Naive thymus-derived CD4-positive, alpha-beta T cell (primary cell): ENCODE results near the gene ARAP3. TPM values are rescaled to one million over a fixed set of nuclear protein-coding genes. Genes with fewer than 3 reads are reported as not detected.
A peak's percentile ranks its signal among the peaks of the same experiment; 100 is the strongest.

Source experiments
- ATAC-seq: fragments of 150-1000 bp; cut with Tn5 transposase; 2 replicates; pipeline ENCODE4 v1.10.0; 2021; ENCODE audit warnings: mild to moderate bottlenecking, moderate library complexity
- CTCF ChIA-PET: fragments of 350-600 bp; sonication (Branson Sonifier 250); formaldehyde crosslinking; loops from one replicate; lab custom pipeline; 2021; ENCODE audit warnings: antibody characterized with exemption; lab: Charles Lee
- POLR2A ChIA-PET: fragments of 350-600 bp; sonication (Branson Sonifier 250); formaldehyde crosslinking; loops from one replicate; lab custom pipeline; 2021; ENCODE audit warnings: antibody characterized with exemption, inconsistent platforms; lab: Charles Lee
- DNase-seq, 9 donors: peaks; one replicate each; pipeline versions ENCODE4 v3.0.0 to v3.0.0-alpha.2; 2020 to 2022; ENCODE audit warnings: mixed read lengths in 1 of 9
- H3K27ac ChIP-seq: one replicate; pipeline ENCODE4 v1.7.0; 2013; ENCODE audit warnings: mild to moderate bottlenecking, low read depth, low read length, moderate library complexity
- H3K27me3 ChIP-seq, 2 donors: one replicate each; pipeline ENCODE4 v1.7.0; 2013; ENCODE audit warnings: low read length in 2 of 2, mild to moderate bottlenecking in 2 of 2, moderate library complexity in 2 of 2; ENCODE audit not compliant: control insufficient read depth in 2 of 2, insufficient read depth in 2 of 2
- H3K36me3 ChIP-seq, 3 experiments: 1 replicate in 2 of 3; 2 replicates in 1 of 3; pipeline ENCODE4 v1.7.0; 2013; ENCODE audit warnings: low read length in 3 of 3, mild to moderate bottlenecking in 3 of 3, moderate library complexity in 1 of 3; ENCODE audit not compliant: insufficient read depth in 3 of 3, control insufficient read depth in 2 of 3
- H3K4me1 ChIP-seq, 2 donors: one replicate each; pipeline ENCODE4 v1.7.0; 2013; ENCODE audit warnings: low read length in 2 of 2, mild to moderate bottlenecking in 2 of 2, moderate library complexity in 1 of 2; ENCODE audit not compliant: control insufficient read depth in 2 of 2, insufficient read depth in 2 of 2
- H3K4me3 ChIP-seq: 2 replicates; pipeline ENCODE4 v1.7.0; 2013; ENCODE audit warnings: mild to moderate bottlenecking, low read length
- H3K9me3 ChIP-seq, 3 experiments: 1 replicate in 2 of 3; 2 replicates in 1 of 3; pipeline ENCODE4 v1.7.0; 2013; ENCODE audit warnings: low read length in 3 of 3; ENCODE audit not compliant: control insufficient read depth in 2 of 3
- H3K27ac Mint-ChIP-seq, 9 donors: one replicate each; pipeline ENCODE4 v1.8.0; 2020 to 2022; ENCODE audit warnings: mixed read lengths in 9 of 9, mild to moderate bottlenecking in 8 of 9, moderate library complexity in 5 of 9, inconsistent platforms in 2 of 9
- H3K27me3 Mint-ChIP-seq, 5 donors: one replicate each; pipeline ENCODE4 v1.8.0; 2021 to 2022; ENCODE audit warnings: mixed read lengths in 5 of 5, mild to moderate bottlenecking in 1 of 5
- H3K36me3 Mint-ChIP-seq, 5 donors: one replicate each; pipeline ENCODE4 v1.8.0; 2020 to 2022; ENCODE audit warnings: mixed read lengths in 5 of 5, mild to moderate bottlenecking in 3 of 5, inconsistent platforms in 1 of 5
- H3K4me1 Mint-ChIP-seq, 7 donors: one replicate each; pipeline ENCODE4 v1.8.0; 2020 to 2022; ENCODE audit warnings: mixed read lengths in 7 of 7, mild to moderate bottlenecking in 3 of 7, inconsistent platforms in 1 of 7
- H3K4me3 Mint-ChIP-seq, 10 donors: one replicate each; pipeline ENCODE4 v1.8.0; 2020 to 2022; ENCODE audit warnings: mild to moderate bottlenecking in 10 of 10, mixed read lengths in 10 of 10, moderate library complexity in 6 of 10, inconsistent platforms in 2 of 10
- H3K9me3 Mint-ChIP-seq, 11 donors: one replicate each; pipeline ENCODE4 v1.8.0; 2020 to 2022; ENCODE audit warnings: mixed read lengths in 11 of 11, mild to moderate bottlenecking in 4 of 11, inconsistent platforms in 1 of 11, moderate library complexity in 1 of 11
- intact Hi-C, 2 donors: fragments of 100-400 bp; cut with micrococcal nuclease; formaldehyde crosslinking; loops; one replicate each; pipeline ENCODE4 v1.15.1; 2023
- polyA plus RNA-seq, 2 donors: library from polyadenylated mRNA; unstranded; fragments of 300-500 nt; fragmentation: Illumina TruSeq; gene quantifications; one replicate each; pipeline ENCODE4 v1.2.3, GENCODE V29; 2021
- total RNA-seq, 6 experiments: library from RNA in 5 of 6; stranded (reverse) in 5 of 6; gene quantifications; 1 replicate in 5 of 6; 2 replicates in 1 of 6; pipeline ENCODE4 v1.2.3 and lab custom pipeline; 2021 to 2026

ARAP3 gene
- total and polyA plus RNA-seq, 7 experiments from 2014 or later, result 1.0 to 15.3 (median 9.8) TPM; not detected in 2

DNA sequence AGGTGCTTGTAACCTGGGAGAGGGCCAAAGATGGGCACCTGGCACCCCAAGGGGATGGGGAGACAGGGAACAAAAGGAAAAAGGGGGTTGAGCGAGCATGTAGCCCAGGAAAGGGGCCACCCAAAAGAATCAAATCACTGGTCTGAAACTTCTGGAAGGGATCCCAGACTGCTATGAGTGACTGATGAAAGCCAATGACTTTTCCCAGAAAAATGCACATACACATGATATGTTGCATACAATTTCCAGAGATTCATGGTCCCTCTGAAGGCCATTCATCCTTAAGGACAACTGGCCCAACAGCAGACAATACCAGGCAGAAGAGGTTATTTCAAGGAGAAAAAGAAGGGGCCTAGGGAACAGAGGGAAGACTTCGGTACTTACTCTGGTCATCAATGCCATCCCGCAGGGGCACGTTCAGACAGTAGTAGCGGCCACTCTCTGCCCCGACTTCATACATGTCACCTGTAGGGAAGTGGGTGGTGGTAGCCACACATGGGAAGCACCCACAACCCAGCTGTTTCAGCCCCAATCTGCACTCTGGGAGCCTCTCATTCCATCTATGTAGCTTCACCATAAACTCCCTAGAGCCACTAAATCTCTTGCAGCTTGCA, 53.7 kb downstream of the ARAP3 start:
- CTCF ChIA-PET, result interaction anchor here (0.6 to 4.9 kb wide), 2 partner anchors 9 to 41 kb away, joined by 3 to 20 read pairs; partner anchors contain the start of gene DIAPH1
- Mint-ChIP-seq H3K9me3 (no peaks in the 10 kb centered on the region), H3K36me3 (peaks cover 13 to 61% (median 23%) of the 10 kb centered on the region in 5 donors), H3K4me3 (peak overlapping the region in 1 of 10 donors; percentile 27), H3K4me1 (peaks cover 13 to 28% (median 19%) of the 10 kb centered on the region in 7 donors), H3K27me3 (no peaks in the 10 kb centered on the region), H3K27ac (peak overlapping the region in 1 of 9 donors; percentile 75)
- peaks cover 24 to 57% (median 25%) of the 10 kb centered on the region in 3 experiments for H3K36me3 ChIP-seq
- H3K27me3 ChIP-seq, result no peaks in the 10 kb centered on the region
- H3K9me3 ChIP-seq, result no peaks in the 10 kb centered on the region
- POLR2A ChIA-PET, result interaction anchor here (1.1 to 1.7 kb wide), 2 partner anchors 8 to 36 kb away, joined by 3 to 6 read pairs; partner anchors contain the start of genes HDAC3 and RELL2
- DNase-seq (no peak), ATAC-seq (no peak)
- no peak overlapping the region for H3K4me3 ChIP-seq
- intact Hi-C loops, result no loop called here
- H3K4me1 ChIP-seq, result peaks cover 0 to 4% of the 10 kb centered on the region in 2 donors
- no peak overlapping the region for H3K27ac ChIP-seq

DNA sequence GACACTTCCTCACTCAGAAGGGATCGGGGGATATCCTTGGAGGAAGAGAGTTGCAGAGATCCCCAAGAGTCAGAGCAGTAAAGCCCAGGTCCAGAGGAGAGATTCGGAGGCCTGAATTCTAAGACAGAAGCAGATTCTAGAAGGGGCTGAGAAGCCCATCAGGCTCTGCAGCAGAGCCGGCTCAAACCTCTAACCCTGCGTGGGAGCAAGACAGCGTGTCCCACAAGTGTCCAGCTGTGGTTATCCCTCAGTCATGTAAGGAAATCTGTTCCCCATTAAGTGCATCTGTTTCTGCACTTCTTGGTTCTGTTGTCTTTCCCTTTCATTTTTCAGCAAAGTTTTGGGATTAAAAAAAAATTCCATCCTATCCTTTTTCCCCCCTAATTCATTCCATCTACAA, 58.4 kb downstream of the ARAP3 start:
- H3K9me3 Mint-ChIP-seq, result no peaks in the 10 kb centered on the region
- POLR2A ChIA-PET, result interaction anchor here (0.6 to 3.9 kb wide), 2 partner anchors 12 to 1203 kb away, joined by 4 to 34 read pairs; partner anchors contain the start of genes HDAC3 and RELL2
- H3K9me3 ChIP-seq, result no peaks in the 10 kb centered on the region
- intact Hi-C loops, result no loop called here
- H3K4me1 Mint-ChIP-seq, result peaks cover 18 to 36% (median 26%) of the 10 kb centered on the region in 7 donors
- no peak overlapping the region for H3K4me3 ChIP-seq
- CTCF ChIA-PET, result interaction anchor here (1.2 to 8.7 kb wide), 4 partner anchors 14 to 60 kb away, joined by 3 to 222 read pairs (median 6); partner anchors contain the start of genes HDAC3 and RELL2
- H3K27me3 ChIP-seq, result no peaks in the 10 kb centered on the region
- ATAC-seq (no peak), DNase-seq (no peak)
- H3K4me1 ChIP-seq, result peaks cover 0 to 14% of the 10 kb centered on the region in 2 donors
- H3K27ac ChIP-seq, result peak overlapping the region; percentile 41
- H3K4me3 Mint-ChIP-seq, result peak overlapping the region in 4 of 10 donors; percentile 3 to 54 (median 24)
- peak overlapping the region; percentile 32 to 90 (median 77) for H3K27ac Mint-ChIP-seq
- peaks cover 13 to 51% (median 24%) of the 10 kb centered on the region in 5 donors for H3K36me3 Mint-ChIP-seq
- H3K36me3 ChIP-seq, result peaks cover 18 to 51% (median 20%) of the 10 kb centered on the region in 3 experiments
- H3K27me3 Mint-ChIP-seq, result no peaks in the 10 kb centered on the region

DNA sequence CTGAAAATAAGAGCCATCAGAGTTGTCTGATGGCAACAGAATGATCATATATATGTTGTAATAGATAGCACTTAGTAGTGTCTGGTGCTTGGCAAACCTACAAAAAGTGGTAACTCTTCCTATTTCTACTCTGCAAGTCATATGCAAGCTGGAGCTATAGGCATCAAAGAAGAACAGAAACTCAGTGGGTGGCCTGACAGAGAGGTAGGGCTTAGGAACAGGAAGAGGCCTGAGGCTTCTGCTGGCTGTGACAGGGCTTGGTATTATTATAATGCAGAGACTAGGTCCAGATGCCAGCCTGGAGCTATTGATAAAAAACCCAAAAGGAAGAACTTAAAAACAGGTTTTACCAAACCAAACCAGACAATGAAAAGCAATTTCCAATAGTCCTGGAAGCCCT, 58.8 kb downstream of the ARAP3 start:
- peaks cover 18 to 35% (median 26%) of the 10 kb centered on the region in 7 donors for H3K4me1 Mint-ChIP-seq
- POLR2A ChIA-PET, result interaction anchor here (3.9 kb wide), 1 partner anchor 12 kb away, joined by 34 read pairs; the partner anchor contains the start of genes HDAC3 and RELL2
- no peaks in the 10 kb centered on the region for H3K27me3 Mint-ChIP-seq
- CTCF ChIA-PET, result interaction anchor here (1.2 to 8.7 kb wide), 3 partner anchors 14 to 56 kb away, joined by 3 to 222 read pairs (median 5); partner anchors contain the start of genes HDAC3 and RELL2
- H3K4me3 Mint-ChIP-seq, result peak overlapping the region in 6 of 10 donors; percentile 3 to 54 (median 27)
- peaks cover 0 to 14% of the 10 kb centered on the region in 2 donors for H3K4me1 ChIP-seq
- H3K36me3 Mint-ChIP-seq, result peaks cover 15 to 49% (median 24%) of the 10 kb centered on the region in 5 donors
- H3K9me3 ChIP-seq, result no peaks in the 10 kb centered on the region
- ATAC-seq, result peak; percentile 10
- H3K27me3 ChIP-seq, result no peaks in the 10 kb centered on the region
- intact Hi-C loops, result no loop called here
- peak overlapping the region; percentile 41 for H3K27ac ChIP-seq
- no peak for DNase-seq
- H3K36me3 ChIP-seq, result peaks cover 15 to 51% (median 18%) of the 10 kb centered on the region in 3 experiments
- H3K4me3 ChIP-seq, result no peak overlapping the region
- no peaks in the 10 kb centered on the region for H3K9me3 Mint-ChIP-seq
- peak overlapping the region; percentile 32 to 90 (median 77) for H3K27ac Mint-ChIP-seq

DNA sequence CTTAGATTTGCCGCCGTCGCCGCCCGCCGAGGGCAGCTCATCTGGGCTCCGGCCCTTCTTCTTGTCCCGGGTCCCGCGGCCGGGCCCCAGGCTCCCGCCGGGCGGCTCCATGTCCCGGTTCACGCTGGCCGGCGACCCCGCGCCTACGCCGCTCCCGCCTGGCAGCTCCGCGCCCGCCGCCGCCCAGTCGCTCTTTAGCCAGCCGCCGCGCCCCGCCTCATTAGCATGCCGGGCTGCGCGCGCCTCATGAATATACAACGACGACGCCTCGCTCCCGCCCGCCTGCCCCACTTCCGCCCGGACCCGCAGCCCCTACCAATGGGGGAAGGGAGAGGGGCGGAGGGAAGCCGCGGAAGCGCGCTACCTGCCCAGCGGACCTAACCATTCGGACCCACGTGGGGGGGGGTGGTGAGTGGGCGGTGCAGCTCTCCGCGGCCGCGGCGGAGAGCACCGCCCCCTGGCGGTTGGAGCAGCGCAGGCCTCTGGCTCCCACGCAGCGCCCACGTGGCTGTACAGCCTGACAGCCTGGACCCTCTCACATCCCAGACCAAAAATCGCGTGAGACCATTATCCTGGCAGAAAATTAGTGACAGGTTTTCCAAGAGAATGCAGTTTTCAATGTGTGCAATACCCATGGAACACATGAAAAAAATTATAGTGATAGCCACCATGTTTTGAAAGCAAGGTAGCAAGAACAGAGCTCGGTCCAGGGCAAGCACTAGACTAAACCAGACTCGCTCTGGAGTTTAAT, 63.1 kb downstream of the ARAP3 start, which contains the start of gene DIAPH1:
DIAPH1 (minus strand) TSS at position 197 of the 751 bp plus-strand sequence; CDS start at position 111, 86 bp downstream.
- Mint-ChIP-seq H3K27me3 (no peaks in the 10 kb centered on the region), H3K9me3 (no peaks in the 10 kb centered on the region), H3K4me1 (peaks cover 44 to 61% (median 56%) of the 10 kb centered on the region in 7 donors), H3K4me3 (peak within 1 kb of the TSS; percentile 94 to 100 (median 100)), H3K36me3 (peaks cover 13 to 28% (median 19%) of the 10 kb centered on the region in 5 donors), H3K27ac (peak within 1 kb of the TSS; percentile 91 to 99 (median 95))
- intact Hi-C loops, result loop anchor here (1.0 to 10.0 kb wide), 19 partner anchors 14 to 1786 kb away; partner anchors contain the start of genes ANKHD1 (in 2 of the 2), APBB3 (in 2 of the 2), HDAC3 (in 2 of the 2) and RELL2 (in 2 of the 2)
- Histone ChIP-seq H3K4me1 (peaks cover 11 to 22% of the 10 kb centered on the region in 2 donors), H3K36me3 (peaks cover 0 to 21% (median 5%) of the 10 kb centered on the region in 3 experiments), H3K27ac (peak within 1 kb of the TSS; percentile 97), H3K27me3 (no peaks in the 10 kb centered on the region), H3K4me3 (peak within 1 kb of the TSS; percentile 77), H3K9me3 (no peaks in the 10 kb centered on the region)
- CTCF ChIA-PET, result interaction anchor here (0.5 to 8.7 kb wide), 17 partner anchors 9 to 927 kb away, joined by 3 to 222 read pairs (median 7); partner anchors contain the start of genes FCHSD1, HDAC3 and RELL2
- POLR2A ChIA-PET, result interaction anchor here (0.6 to 7.5 kb wide), 17 partner anchors 11 to 299 kb away, joined by 3 to 124 read pairs (median 4); partner anchors contain the start of genes FCHSD1, HDAC3, RELL2 and TAF7
- ATAC-seq (peak; percentile 98), DNase-seq (peak; percentile 91 to 98 (median 96))

DNA sequence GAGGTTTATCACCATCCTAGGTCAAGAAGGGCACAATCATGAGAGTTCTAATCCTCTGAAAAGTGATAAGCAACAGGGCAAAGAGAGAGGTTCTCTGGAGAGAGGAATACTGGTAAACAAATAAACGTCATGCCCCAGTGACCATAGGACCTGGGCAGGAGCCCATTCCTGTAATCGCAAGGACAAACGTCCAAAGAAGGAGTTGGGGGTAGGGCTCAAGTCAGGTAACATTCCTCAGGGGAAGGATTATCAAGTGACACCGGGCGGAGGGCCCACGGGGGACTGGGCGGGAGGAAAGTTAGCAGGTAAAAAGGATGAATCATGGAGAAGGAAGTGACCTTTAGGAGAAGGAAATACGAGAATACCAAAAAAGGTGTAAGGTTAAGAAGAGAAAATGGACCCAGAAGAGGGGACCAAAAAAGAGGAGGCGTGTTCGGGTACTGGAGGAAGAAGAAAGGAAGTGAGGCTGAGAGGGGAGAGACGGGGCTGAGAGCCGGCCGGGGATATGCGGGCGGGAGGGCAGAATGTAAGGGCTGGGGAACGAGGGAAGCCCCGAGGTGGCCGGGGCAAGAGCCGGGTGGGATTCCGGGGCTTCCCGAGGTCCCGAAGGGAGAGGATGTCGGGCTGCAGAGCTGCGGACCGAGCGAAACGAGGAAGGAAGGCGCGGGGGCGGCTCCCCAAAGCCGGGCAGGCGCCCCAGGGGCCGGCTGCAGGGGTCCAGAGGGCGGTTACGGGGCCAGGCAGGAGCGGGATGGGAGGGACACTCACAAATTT, 63.8 kb downstream of the ARAP3 start:
- ChIA-PET POLR2A (interaction anchor here (0.6 to 7.5 kb wide), 14 partner anchors 8 to 496 kb away, joined by 3 to 124 read pairs (median 5); partner anchors contain the start of genes FCHSD1, HDAC3, RELL2 and TAF7), CTCF (interaction anchor here (0.5 to 8.7 kb wide), 15 partner anchors 11 to 927 kb away, joined by 3 to 222 read pairs (median 7); partner anchors contain the start of genes FCHSD1, HDAC3 and RELL2)
- Histone ChIP-seq H3K27ac (peak overlapping the region; percentile 97), H3K4me1 (peaks cover 19 to 24% of the 10 kb centered on the region in 2 donors), H3K36me3 (peaks cover 0 to 21% (median 5%) of the 10 kb centered on the region in 3 experiments), H3K4me3 (peak overlapping the region; percentile 77), H3K9me3 (no peaks in the 10 kb centered on the region), H3K27me3 (no peaks in the 10 kb centered on the region)
- DNase-seq (peak in 8 of 9 donors; percentile 41 to 62 (median 56)), ATAC-seq (peak; percentile 21)
- Mint-ChIP-seq H3K9me3 (no peaks in the 10 kb centered on the region), H3K27me3 (no peaks in the 10 kb centered on the region), H3K36me3 (peaks cover 11 to 27% (median 16%) of the 10 kb centered on the region in 5 donors), H3K4me3 (peak overlapping the region; percentile 94 to 100 (median 100)), H3K4me1 (peaks cover 42 to 61% (median 52%) of the 10 kb centered on the region in 7 donors), H3K27ac (peak overlapping the region; percentile 91 to 99 (median 95))
- intact Hi-C loops, result loop anchor here (5.0 to 10.0 kb wide), 9 partner anchors 36 to 1787 kb away; partner anchors contain the start of genes APBB3 (in 2 of the 2), SLC35A4 (in 2 of the 2), ANKHD1 (in 1 of the 2) and NDFIP1 (in 1 of the 2)
